D721Med (cell line): ENCODE results near the gene NCKIPSD.

ENCODE experiments used
- DNase-seq: peaks from one replicate; pipeline ENCODE4 v3.0.0; 2011; ENCODE audit warnings: low spot score; ENCODE audit not compliant: insufficient read length
- FAIRE-seq: peaks from 2 replicates; lab custom pipeline; 2011; peaks lifted over from hg19 to GRCh38; lab: Jason Lieb, UNC
- CTCF ChIP-seq: IDR thresholded peaks from 2 replicates; pipeline ENCODE4 v1.5.1; 2012; ENCODE audit warnings: mild to moderate bottlenecking, control low read depth; ENCODE audit not compliant: insufficient read depth; ENCODE audit errors: missing control alignments

NCKIPSD gene

DNA sequence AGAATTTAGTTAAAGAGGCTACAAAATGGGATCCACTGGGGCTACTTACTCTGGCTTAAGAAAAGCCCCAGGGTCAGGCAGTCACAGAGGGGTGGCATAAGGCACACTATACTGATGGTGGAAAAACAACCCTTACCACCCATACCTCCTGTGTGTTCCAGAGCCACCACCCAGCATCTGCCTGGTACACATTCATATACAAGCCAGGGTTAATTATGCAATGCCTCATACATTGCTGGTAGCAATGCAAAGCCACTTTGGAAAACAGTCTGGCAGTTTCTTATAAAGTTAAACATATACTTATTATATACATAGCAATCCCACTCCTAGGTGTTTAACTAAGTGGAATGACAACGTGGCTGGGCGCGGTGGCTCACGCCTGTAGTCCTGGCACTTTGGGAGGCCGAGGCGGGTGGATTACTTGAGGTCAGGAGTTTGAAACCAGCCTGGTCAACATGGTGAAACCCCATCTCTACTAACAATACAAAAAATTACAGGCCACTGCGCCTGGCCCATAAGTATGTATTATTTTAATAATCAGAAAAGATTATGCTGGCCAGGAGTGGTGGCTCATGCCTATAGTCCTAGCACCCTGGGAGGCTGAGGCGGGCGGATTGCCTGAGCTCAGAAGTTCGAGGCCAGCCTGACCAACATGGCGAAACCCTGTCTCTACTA, 15.2 kb upstream of the NCKIPSD start:
- DNase-seq = no peak
- no peak for FAIRE-seq
- no peak for TF ChIP-seq CTCF

DNA sequence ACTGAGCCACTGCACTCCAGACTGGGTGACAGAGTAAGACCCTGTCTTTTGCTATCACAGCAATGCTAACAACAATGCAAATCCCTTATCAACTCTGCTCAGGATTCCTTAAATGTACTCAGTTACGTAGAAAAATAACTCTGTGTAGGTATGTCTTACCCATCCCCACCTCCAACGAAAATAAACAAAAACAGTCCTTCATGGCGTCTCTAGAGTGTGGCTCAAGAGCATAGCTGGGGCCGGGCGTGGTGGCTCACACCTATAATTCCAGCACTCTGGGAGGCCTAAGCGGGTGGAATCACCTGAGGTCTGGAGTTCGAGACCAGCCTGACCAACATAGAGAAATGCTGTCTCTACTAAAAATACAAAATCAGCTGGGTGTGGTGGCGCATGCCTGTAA, 13.2 kb upstream of the NCKIPSD start:
- no peak for FAIRE-seq
- no peak for TF ChIP-seq CTCF
- DNase-seq = no peak

DNA sequence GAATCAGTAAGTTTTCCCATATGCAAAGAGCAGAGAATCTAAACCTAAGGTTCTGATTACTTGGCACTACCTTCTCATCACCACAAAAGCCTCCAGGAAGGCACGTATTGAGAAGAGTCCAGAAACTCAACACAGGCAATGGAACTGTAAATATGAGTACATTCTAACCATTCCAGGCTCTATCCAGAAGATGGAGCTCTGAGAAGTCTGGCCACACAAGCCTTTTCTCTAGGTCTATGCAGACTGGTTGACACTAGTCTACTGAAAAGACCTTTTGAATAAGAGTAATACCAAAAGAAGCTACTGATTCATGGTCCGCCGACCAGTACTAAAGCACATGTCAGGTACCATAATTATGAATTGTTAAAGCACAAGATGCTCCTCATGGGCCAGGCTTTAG, 12.2 kb upstream of the NCKIPSD start:
- TF ChIP-seq CTCF = no peak
- DNase-seq = no peak
- no peak for FAIRE-seq

- TF ChIP-seq CTCF = no peak
- no peak for DNase-seq
- FAIRE-seq = no peak
Observed at GRCh38 chr3:48696601-48697000, 10.9 kb upstream of the NCKIPSD start.

- no peak for TF ChIP-seq CTCF
- DNase-seq = no peak
- FAIRE-seq = no peak
Observed at GRCh38 chr3:48696156-48696555, 10.4 kb upstream of the NCKIPSD start.

GRCh38 chr3:48695393-48695753, 9.7 kb upstream of the NCKIPSD start:
- DNase-seq = no peak
- no peak for FAIRE-seq
- no peak for TF ChIP-seq CTCF

DNA sequence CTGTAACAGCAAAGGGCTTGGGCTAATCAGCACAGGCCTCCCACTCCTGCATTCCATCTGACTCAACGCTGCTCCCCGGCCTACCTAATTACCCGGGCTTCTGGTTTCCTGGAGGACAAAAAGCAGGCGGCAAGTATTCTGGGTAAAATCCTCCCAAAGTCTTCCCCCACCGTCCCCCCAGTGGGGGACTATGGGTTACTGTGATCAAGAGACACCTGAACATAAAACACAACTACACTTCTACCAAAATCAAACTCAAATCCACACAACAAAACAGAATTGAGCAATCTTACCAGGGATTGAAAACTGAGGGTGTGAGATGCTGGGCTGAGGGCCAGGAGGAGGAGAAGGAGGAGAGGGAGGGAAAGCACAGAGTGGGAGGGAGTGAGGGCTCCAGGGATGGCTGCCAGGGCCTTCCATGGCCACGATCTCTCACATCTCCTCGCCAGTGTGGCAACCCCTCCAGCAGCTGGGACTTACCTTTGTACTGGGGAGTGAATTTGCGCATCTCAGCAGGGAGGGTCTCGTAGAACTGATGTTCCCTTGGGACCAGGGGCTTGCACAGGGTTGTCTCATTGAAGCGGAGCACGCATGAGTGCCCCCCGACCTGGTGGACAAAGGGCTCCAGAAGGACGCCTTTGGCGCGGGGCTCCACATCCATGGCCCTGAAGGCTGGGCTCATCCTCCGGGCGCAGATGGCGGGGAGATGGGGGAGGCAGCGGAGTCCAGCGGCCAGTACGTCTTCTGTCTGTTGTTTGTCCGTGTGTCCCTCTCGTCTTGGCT, 9.1 kb upstream of the NCKIPSD start:
- DNase-seq = no peak
- TF ChIP-seq CTCF = no peak
- FAIRE-seq = no peak
